Vagina (tissue), 2 donors: ENCODE data around the gene SPRY1.

Source experiments
- CTCF ChIP-seq, 3 experiments: fragments of 450-650 bp in 2 of 3; fragments of 200-600 bp in 1 of 3; sonication (generic) in 1 of 3; IDR thresholded peaks; one replicate each; pipeline ENCODE4 v1.5.1; 2017 to 2019; ENCODE audit warnings: antibody characterized with exemption in 3 of 3, mild to moderate bottlenecking in 2 of 3, moderate library complexity in 2 of 3
- POLR2AphosphoS5 ChIP-seq, 2 donors: sonication (generic); formaldehyde crosslinking; IDR thresholded peaks; one replicate each; pipeline ENCODE4 v1.9.0; 2017; ENCODE audit warnings: antibody characterized with exemption in 2 of 2, mild to moderate bottlenecking in 2 of 2, low read depth in 1 of 2; ENCODE audit not compliant: insufficient read depth in 1 of 2

DNA sequence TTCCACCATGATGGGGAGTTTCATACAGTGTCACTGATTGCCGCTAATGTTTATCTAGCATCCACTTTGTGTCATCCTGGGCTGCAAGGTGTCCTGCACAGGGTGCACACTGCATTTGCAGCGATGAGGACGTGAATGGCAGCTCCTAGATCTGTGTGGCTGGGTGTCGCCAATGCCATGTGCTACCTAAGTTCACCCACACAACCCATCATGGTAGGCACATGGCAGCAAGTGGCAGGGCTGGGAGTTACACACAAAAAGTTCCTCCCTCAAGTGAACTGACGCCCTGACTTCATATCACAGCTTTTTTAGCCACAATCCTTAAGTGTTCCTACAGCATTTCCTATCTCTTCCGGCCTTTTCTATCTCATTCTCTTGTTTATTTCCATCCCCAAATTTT, 45.9 kb upstream of the SPRY1 start:
- TF ChIP-seq CTCF (IDR thresholded peaks at IDR 0.05) (no peak), POLR2AphosphoS5 (IDR thresholded peaks at IDR 0.05; ENCODE audit: insufficient read depth in 1 of 2, low read depth in 1 of 2) (no peak)
